OCI-LY3 (cell line): Measurements from ENCODE around the gene TP63.

ENCODE experiments used
- CTCF ChIP-seq: fragments of 200-600, 300-600 bp; sonication (generic); IDR thresholded peaks from 2 replicates; pipeline ENCODE4 v1.5.1; 2014; ENCODE audit warnings: antibody characterized with exemption, low read length, low read depth
- EZH2phosphoT487 ChIP-seq: fragments of 200-600 bp; shearing (Covaris generic); IDR thresholded peaks from 2 replicates; pipeline ENCODE4 v1.6.1; 2018; ENCODE audit warnings: antibody characterized with exemption, mixed run types, low read depth

GRCh38 chr3:189941125-189941524 is 309.9 kb downstream of the TP63 start:
- TF ChIP-seq CTCF (no peak), EZH2phosphoT487 (no peak)
